Panc1 (cell line): Measurements from ENCODE around the gene CRADD.

Source experiments
- CTCF ChIP-seq: fragments of 450-650 bp; IDR thresholded peaks from 2 replicates; pipeline ENCODE4 v1.5.1; 2017; ENCODE audit warnings: mild to moderate bottlenecking
- POLR2AphosphoS5 ChIP-seq: IDR thresholded peaks from 2 replicates; pipeline ENCODE4 v1.6.1; 2012; ENCODE audit warnings: mild to moderate bottlenecking, low read depth, low read length, moderate library complexity
- REST ChIP-seq, 2 experiments: IDR thresholded peaks; 2 replicates each; pipeline ENCODE4 v1.6.1; 2011 to 2012; ENCODE audit warnings: low read depth in 2 of 2, control low read depth in 1 of 2, low read length in 1 of 2, mild to moderate bottlenecking in 1 of 2, moderate library complexity in 1 of 2; ENCODE audit not compliant: insufficient read depth in 1 of 2

GRCh38 chr12:93682846-93683261 lies 5.7 kb downstream of the CRADD start:
- no peak for TF ChIP-seq CTCF
- TF ChIP-seq REST (IDR thresholded peaks at IDR 0.05; ENCODE audit: insufficient read depth in 1 of 2, low read depth in 2 of 2, low read length in 1 of 2): no peak
- no peak for TF ChIP-seq POLR2AphosphoS5
